Activated CD4-positive, alpha-beta T cell treated with anti-CD3 and anti-CD28 coated beads, Interleukin-2, Interleukin-6, amounts not matched to agents 100 ng/mL and 50 ng/mL, durations not matched to agents 16 hours and 8 hours (primary cell): ENCODE measurements around the gene TGM1.

Experiments used
- DNase-seq: peaks from one replicate; pipeline ENCODE4 v3.0.0-alpha.2; 2020

The TGM1 gene

GRCh38 chr14:24291446-24292117, 28.6 kb upstream of the TGM1 start:
- no peak for DNase-seq

- DNase-seq, result no peak
These were observed 27.8 kb upstream of the TGM1 start for GRCh38 chr14:24290746-24291145.

DNA sequence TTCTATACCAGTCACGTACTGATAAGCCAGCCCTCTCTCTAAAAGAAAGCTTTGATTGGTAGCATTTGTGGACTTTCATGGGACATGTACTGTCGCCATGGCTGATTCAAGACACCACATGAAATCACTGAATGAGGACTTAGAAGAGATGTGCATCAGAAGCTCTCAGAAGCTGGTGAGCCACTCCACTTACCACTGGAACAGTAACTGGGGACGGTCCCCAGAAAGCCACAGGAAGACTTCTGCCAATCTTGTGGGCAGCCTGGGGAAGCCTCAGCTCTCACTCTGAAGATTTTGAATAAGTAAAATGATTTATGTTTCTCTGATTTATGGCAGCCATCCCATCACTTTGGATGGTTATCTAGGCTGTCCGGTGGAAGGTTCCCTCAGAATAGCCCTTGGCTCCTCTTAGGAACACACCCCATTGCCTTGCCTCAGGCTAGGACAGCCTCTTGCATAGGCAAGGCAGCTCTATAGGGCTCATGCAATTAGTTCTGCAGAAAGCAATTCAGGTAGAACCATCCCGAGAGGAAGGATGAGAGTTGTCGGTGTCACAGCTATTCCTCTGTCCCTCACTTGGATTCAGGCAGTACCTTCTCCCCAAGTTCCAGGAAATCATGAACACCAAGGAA, 26.8 kb upstream of the TGM1 start:
- peak; percentile 84 for DNase-seq

DNA sequence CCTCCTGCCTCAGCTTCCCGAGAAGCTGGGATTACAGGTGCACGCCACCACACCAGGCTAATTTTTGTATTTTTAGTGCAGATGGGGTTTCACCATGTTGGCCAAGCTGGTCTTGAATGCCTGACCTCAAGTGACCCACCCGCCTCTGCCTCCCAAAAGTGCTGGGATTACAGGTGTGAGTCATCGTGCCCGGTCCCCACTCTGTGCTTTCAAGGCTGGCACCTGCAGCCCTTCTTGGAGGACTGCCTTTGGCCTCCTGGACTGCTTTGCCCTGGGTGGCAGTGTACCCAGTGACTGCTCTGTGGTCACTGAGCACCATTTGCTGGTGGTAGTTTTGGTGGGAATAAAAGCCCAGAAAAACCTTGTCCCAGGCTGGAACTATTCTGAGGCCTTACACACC, 24.0 kb upstream of the TGM1 start:
- no peak for DNase-seq

DNA sequence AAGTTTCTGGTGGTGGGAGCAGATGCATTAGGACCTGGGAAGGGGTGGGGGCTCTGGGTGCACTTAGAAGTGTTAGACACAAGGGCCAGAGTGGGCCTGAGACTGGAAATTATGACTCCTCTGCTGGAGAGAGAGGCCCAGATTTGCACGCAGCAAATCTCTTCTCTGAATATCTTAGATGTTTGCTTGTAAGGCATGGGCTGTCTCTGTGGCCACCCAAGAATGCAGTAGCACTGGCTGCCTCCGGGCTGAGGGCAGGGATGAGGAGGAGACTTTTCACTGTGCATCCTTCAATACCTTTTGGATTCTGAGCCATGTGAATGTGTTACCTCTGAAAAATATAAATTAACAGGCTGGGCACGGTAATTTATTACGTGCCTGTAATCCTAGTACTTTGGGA, 22.4 kb upstream of the TGM1 start:
- DNase-seq, result no peak

- DNase-seq, result no peak
These were observed 21.6 kb upstream of the TGM1 start for GRCh38 chr14:24284501-24285035.

DNA sequence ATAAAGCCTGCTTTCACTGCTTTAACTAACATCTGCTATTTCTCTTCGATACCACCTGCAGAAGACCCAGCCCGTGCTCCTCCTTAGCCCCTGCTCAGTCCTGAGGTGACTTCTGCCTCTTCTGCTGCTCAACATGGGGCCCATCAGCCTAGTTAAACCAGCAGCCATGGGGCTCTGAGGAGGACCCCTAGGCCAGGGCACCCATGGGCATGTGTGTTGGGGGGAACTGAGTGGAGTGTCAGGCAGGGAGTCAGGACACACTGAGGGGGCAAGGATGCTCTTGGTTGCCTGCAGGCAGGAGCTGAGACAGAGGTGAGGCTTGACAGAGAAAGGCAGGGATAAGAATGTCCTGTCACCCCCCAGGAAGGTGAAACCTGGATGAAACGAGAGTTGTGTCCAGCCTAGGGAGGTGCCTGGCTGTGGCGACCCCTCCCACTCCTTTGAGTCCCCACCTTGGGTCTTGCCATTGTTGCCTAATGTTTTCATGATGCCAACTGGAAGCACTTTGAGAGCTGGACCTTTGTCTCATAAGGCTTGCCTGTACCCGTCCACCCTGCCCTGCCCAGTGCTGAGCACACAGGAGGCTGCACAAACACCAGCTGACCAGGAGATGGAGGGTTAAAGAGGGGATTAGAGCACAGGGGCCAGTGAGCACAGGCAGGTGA, 21.0 kb upstream of the TGM1 start:
- DNase-seq, result no peak

DNA sequence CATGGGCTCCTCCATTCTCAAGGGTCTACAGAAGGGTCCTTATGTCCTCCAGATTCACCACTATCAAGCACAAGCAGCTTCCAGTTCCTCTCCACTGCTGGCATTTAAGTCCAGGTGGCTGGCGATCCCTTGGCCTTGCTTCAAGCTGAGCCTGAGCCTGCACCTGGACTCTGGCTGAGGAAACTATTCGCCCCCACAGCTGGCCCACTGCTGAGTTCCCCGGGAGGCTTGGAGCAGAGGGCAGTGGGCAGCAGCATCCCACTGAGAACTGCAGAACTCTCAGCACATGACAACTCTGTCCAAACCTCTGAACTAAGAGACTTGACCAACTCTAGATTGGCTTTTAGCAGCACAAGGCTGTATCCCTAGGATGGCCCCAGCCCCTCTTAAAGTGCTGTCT, 19.8 kb upstream of the TGM1 start:
- no peak for DNase-seq

GRCh38 chr14:24281636-24282035, 18.7 kb upstream of the TGM1 start:
- no peak for DNase-seq

DNA sequence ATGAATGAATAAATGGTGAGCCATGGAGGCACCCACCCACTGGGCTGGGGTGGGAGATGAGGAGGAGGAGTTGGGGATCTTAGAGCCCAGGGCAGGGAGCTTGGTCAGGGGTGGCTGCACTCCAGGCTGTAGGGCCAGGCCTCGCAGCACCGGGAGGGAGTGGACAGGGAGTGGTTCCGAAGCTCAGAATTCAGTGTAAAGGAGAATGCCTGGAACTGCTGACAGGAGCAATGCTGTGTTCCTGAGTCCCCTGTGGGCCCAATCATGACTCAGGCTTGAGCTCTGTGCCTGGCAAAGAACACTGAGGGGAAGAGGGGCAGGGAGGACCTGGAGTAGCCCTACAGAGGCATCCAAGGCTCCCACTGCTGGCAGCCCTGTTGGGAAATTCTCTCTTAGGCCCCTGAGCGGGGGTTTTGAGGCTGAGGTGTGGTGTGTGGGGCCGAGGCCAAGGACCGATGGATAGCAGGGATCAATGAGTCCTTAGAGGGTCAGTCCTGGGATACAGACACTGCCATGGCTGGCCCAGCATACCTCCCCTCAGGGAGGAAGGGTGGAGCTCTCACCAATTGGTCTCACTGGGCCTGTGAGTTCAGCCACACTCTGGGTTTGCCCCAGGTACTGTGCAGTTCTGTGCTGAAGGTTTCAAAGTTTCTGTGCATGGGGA, 18.0 kb upstream of the TGM1 start:
- DNase-seq, result no peak

DNA sequence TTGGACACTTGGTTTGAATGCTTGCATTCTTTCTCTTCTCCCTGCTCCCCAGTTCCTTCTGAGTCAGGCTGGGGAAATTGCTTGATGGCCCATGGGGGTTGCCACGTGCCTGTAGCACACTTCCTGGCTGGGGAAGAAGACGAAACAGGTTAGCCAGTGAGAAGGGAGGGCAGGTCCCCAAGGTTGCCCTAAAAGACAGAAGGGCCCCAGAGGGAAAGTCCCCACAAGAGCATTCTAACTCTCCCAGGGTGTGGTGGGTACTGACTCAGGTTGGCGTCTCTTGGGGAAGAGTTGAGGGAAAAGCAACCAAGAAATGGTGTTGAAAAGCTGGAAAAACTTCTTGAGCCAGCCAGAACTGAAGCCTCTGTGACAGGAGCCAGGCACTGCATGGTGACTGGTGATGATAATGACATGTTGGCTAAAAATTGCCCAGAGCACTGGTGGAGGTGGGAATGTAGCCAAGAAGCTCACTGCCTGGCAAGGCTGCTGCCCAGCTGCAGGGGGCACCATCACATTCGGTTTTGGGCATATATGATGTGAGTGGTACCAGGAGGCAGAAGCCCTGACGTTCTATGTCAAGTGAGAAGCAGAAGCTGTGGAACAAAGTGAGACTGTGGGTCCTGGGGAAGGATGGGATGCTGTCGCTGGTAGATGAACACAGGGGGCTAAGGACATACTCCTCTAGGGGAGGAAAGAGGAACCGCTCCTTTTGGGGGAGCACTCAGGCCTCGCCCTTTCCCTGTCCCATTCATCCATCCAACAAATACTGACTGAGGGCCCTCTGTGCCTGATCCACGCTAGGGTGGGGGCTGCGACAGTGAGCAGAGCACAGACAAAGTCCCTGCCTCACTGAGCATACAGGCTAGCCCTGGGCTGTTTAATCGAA, 16.6 kb upstream of the TGM1 start:
- peak; percentile 71 for DNase-seq

- no peak for DNase-seq
These were observed 15.4 kb upstream of the TGM1 start for GRCh38 chr14:24278424-24278823.

DNA sequence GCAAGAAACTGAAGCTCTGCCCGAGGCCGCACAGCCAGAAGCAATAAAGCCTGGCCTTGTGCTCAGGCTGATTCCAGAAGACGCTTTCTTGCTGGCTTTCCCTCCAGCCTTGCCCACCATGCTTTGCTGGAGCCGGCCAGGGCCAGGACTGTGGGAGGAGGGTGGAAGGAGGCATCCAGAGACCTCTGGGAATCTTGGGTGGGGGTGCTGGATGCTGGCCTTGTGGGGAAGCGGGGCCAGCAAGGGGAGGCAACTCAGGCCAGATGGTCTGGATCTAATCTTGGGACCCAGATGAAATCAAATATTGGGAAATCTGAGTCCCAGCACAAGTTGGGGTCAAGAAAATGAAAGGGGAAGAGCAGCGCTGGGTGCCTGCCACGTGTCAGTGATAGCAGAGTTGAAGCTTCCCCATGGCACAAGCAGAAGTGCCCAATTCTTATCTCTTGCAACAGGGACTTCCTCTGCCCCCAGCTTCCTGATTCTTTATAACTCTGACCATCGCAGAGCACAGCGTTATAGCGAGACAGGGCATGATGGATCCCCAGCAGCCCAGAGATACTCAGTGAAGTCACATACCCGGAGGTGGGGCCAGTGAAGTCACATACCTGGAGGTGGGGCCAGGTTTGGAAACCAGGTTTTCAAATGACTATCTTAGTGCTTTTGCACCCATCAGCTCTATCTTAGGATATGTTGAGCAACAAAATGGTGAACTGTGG, 14.8 kb upstream of the TGM1 start:
- DNase-seq, result no peak

DNA sequence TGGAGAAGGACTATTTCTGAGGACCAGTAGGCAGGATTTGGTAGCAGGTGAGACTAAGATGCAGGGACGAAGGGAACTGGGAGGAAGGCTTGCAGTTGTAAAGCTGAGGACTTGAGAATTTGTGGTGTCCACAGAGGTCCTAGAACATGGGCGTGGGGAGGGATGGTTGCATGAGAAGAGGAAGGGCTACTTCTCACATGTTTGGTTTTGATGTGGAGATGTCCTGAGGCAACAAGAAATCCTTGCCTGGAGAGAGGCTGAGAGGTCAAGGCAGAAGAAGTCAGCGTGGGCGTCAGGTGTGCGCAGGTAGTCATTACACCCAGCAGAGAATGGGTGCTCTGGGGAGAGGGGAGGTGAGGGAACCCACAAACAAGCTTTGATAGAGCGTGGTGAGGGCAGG, 14.1 kb upstream of the TGM1 start:
- no peak for DNase-seq

DNA sequence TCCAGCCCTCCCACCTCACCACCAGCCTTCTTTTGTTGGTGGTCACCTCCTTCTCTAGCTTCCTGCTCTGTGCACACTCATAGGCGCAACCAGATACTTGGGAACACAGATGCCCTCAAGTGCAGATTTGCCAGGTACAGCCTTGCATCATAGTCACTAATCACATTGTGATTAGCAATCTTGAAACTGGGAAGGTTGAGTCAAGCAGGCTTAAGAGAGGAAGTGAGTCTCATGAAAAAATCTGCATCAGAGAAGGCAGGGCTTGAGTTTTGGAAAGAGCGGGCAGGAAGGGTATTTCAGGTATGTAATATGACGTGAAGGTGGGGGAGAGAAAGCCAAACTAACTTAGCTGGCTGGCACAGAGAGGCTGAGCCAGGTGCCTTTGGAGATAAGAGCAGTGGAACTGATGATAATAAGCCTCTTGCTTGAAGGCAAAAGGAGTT, 11.1 kb upstream of the TGM1 start:
- DNase-seq, result peak; percentile 91

DNA sequence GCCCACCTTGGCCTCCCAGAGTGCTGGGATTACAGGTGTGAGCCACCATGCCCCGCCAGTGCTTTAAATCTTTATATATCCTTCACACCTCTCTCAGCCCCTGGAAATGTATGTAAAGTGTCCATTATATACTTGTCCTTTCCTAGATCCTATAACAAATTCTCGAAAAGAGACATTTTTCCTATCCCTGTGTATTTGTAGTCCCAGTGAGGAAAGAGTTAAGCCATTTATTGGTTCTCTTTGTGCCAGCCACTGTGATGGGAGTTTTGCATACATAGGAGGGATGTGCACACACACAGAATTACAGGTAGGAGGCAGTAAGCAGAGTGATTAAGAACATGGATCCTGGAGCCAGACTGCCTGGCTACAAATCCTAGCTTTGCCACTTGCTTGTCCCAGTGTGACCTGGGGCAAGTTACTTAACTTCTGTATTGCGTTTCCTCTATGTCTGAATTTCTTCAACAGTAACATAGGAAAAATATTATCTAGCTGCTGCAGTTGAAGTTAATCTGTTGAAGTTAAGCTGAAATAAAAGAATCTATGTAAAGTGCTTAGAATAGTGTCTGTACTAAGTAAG, 10.5 kb upstream of the TGM1 start:
- DNase-seq, result no peak

DNA sequence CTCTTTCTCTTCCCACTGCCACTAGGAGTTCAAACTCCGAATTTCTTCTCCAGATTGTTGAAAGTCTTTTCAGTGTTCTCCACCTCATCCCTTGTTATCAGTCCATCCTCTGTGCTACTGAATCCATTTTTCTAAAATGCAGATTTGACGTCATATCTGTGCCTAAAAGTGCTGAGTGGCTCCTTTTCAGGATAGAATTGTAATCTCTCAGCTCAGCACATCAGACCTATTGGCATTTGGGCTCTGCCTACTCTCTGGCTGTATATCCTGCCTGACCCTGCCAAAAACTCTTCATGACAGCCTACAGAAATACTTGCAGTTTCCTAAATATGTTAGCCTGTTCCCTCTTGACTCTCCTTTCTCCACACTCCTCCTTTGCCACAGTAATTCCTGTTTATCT, 9.5 kb upstream of the TGM1 start:
- no peak for DNase-seq

- DNase-seq, result no peak
These were observed 8.9 kb upstream of the TGM1 start for GRCh38 chr14:24271834-24272263.

GRCh38 chr14:24271134-24271833, 8.3 kb upstream of the TGM1 start, which contains the start of gene RABGGTA:
Gene RABGGTA (minus strand): TSS chr14:24271597. CDS start chr14:24271115, 482 bp downstream.
- peak; percentile 92 for DNase-seq

- no peak for DNase-seq
These were observed 7.7 kb upstream of the TGM1 start for GRCh38 chr14:24270537-24271133.
